PC-3 (cell line): ENCODE results near the gene CARD11. TPM values are rescaled to one million over a fixed set of nuclear protein-coding genes. Genes with fewer than 3 reads are reported as not detected.
A peak's percentile ranks its signal among the peaks of the same experiment; 100 is the strongest.

Source experiments
- ATAC-seq: fragments of 200-7000 bp; cut with Tn5 transposase; 2 replicates; pipeline ENCODE4 v1.9.1; 2020; ENCODE audit warnings: mild to moderate bottlenecking, moderate library complexity
- BruUV-seq: library from RNA; stranded (reverse); fragments of 400-500 nt; replicated peaks from 2 replicates; lab custom pipeline; 2021; lab: Mats Ljungman, UMichigan
- CTCF ChIA-PET: fragments of 300-600 bp; sonication (Branson Sonifier 250); formaldehyde crosslinking; loops from one replicate; lab custom pipeline; 2022; ENCODE audit warnings: antibody characterized with exemption; lab: Charles Lee
- POLR2A ChIA-PET: fragments of 300-600 bp; sonication (Branson Sonifier 250); formaldehyde crosslinking; loops from one replicate; lab custom pipeline; 2022; ENCODE audit warnings: antibody characterized with exemption; ENCODE audit not compliant: unreplicated experiment; lab: Charles Lee
- DNase-seq: peaks from one replicate; pipeline ENCODE4 v3.0.0-alpha.2; 2015
- H2AFZ ChIP-seq: fragments of 300-600 bp; sonication (generic); 2 replicates; pipeline ENCODE4 v1.6.0; 2016; ENCODE audit warnings: antibody characterized with exemption, low read length
- H3F3A ChIP-seq: fragments of 300-600 bp; sonication (generic); one replicate; pipeline ENCODE4 v1.6.0; 2017; ENCODE audit warnings: antibody characterized with exemption, low read length, control low read depth, mild to moderate bottlenecking; ENCODE audit not compliant: unreplicated experiment
- H3K27ac ChIP-seq: fragments of 300-600 bp; sonication (generic); 2 replicates; pipeline ENCODE4 v1.5.1; 2016; ENCODE audit warnings: mild to moderate bottlenecking, low read length
- H3K27me3 ChIP-seq: fragments of 300-600 bp; sonication (generic); 2 replicates; pipeline ENCODE4 v1.6.1; 2016; ENCODE audit warnings: low read length, mixed read lengths
- H3K36me3 ChIP-seq: fragments of 300-600 bp; sonication (generic); 2 replicates; pipeline ENCODE4 v1.6.1; 2016; ENCODE audit warnings: low read depth, mixed run types, low read length, mixed read lengths
- H3K4me1 ChIP-seq: fragments of 300-600 bp; sonication (generic); 2 replicates; pipeline ENCODE4 v1.5.1; 2016; ENCODE audit warnings: low read length; ENCODE audit not compliant: insufficient read depth
- H3K4me2 ChIP-seq: fragments of 300-600 bp; sonication (generic); 2 replicates; pipeline ENCODE4 v1.6.0; 2016; ENCODE audit warnings: low read length
- H3K4me3 ChIP-seq: fragments of 300-600 bp; sonication (generic); 2 replicates; pipeline ENCODE4 v1.5.1; 2016; ENCODE audit warnings: mild to moderate bottlenecking, low read length, mixed read lengths
- H3K79me2 ChIP-seq: fragments of 300-600 bp; sonication (generic); 2 replicates; pipeline ENCODE4 v1.6.1; 2017; ENCODE audit warnings: low read length, mixed read lengths
- H3K9ac ChIP-seq: fragments of 300-600 bp; sonication (generic); 2 replicates; pipeline ENCODE4 v1.6.0; 2016; ENCODE audit warnings: mild to moderate bottlenecking, low read length
- H3K9me2 ChIP-seq: fragments of 300-600 bp; sonication (generic); replicated peaks from 2 replicates; pipeline ENCODE4 v1.6.1; 2016; ENCODE audit warnings: mixed run types, low read length, mixed read lengths
- H3K9me3 ChIP-seq: fragments of 300-600 bp; sonication (generic); 2 replicates; pipeline ENCODE4 v1.6.1; 2016; ENCODE audit warnings: low read length, mixed read lengths
- H4K20me1 ChIP-seq: fragments of 300-600 bp; sonication (generic); 2 replicates; pipeline ENCODE4 v1.6.1; 2016; ENCODE audit warnings: low read length, mixed read lengths
- EZH2 ChIP-seq: fragments of 300-600 bp; sonication (generic); IDR thresholded peaks from one replicate; pipeline ENCODE4 v1.6.1; 2017; ENCODE audit warnings: antibody characterized with exemption, mild to moderate bottlenecking, low read length; ENCODE audit not compliant: unreplicated experiment
- EZH2phosphoT487 ChIP-seq: fragments of 300-600 bp; sonication (generic); IDR thresholded peaks from 2 replicates; pipeline ENCODE4 v1.6.1; 2018; ENCODE audit warnings: mild to moderate bottlenecking, antibody characterized with exemption, low read length, borderline replicate concordance
- intact Hi-C: fragments of 100-400 bp; cut with micrococcal nuclease; formaldehyde crosslinking; loops from 2 replicates; pipeline ENCODE4 v1.9.0; 2023
- total RNA-seq: library from RNA; depleted of rRNA; stranded (reverse); fragments of >200 nt; gene quantifications from 2 replicates; pipeline ENCODE4 v1.2.3, GENCODE V29; 2014
- TF ChIP-seq, protein P1 (sequence below): fragments of 300-600 bp; sonication (generic); conservative IDR thresholded peaks from 2 replicates; pipeline ENCODE4 v1.5.1; 2017; ENCODE audit warnings: antibody characterized with exemption, low read depth, mild to moderate bottlenecking, low read length

CARD11 gene
- total RNA-seq, 1 experiment from 2014 or later = not detected

DNA sequence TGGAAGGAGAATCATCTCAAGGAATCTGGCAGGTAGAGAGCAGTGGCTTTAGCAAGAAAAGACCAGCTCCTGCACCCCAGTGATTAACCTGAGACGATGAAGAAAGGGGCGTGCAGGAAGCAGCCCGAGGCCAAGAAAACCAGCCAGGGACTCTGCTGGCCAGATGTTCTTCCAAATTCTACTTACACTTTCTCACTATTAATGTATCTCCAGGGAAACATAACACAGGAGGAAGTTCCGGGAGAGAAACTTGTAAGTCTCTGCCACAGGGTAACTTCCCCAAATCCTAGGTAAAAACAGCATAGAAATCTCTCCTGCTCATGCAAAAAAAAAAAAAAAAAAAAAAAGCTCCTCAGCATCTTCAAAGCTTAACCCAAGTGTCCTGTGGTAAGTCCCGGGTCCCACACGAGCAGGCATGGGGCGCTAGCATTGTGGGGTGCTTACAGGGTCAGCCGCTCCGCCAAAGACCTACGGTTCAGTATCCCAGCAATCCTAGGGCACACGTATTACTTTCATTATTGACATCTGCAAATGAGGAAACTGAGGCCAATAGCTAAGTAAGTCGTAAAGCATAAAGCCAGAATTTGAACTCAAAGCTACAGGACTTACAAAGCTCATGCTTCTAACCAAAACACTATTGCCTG lies 102.3 kb downstream of the CARD11 start:
- no peaks in the 10 kb centered on the region for H3K4me1 ChIP-seq
- H3K9me2 ChIP-seq = no peaks in the 10 kb centered on the region
- intact Hi-C loops = no loop called here
- CTCF ChIA-PET = no interaction called here
- TF ChIP-seq, protein P1, sequence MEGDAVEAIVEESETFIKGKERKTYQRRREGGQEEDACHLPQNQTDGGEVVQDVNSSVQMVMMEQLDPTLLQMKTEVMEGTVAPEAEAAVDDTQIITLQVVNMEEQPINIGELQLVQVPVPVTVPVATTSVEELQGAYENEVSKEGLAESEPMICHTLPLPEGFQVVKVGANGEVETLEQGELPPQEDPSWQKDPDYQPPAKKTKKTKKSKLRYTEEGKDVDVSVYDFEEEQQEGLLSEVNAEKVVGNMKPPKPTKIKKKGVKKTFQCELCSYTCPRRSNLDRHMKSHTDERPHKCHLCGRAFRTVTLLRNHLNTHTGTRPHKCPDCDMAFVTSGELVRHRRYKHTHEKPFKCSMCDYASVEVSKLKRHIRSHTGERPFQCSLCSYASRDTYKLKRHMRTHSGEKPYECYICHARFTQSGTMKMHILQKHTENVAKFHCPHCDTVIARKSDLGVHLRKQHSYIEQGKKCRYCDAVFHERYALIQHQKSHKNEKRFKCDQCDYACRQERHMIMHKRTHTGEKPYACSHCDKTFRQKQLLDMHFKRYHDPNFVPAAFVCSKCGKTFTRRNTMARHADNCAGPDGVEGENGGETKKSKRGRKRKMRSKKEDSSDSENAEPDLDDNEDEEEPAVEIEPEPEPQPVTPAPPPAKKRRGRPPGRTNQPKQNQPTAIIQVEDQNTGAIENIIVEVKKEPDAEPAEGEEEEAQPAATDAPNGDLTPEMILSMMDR = no peak
- TF ChIP-seq EZH2phosphoT487 (no peak), EZH2 (no peak)
- no peaks in the 10 kb centered on the region for H3K9me3 ChIP-seq
- no peaks in the 10 kb centered on the region for H3K79me2 ChIP-seq
- no peak overlapping the region for H3K4me2 ChIP-seq
- no peak for ATAC-seq
- no peak overlapping the region for H3K27ac ChIP-seq
- POLR2A ChIA-PET = interaction anchor here (0.6 kb wide), 1 partner anchor 68 kb away, joined by 7 read pairs; no protein-coding TSS in a partner anchor
- H3K4me3 ChIP-seq = no peak overlapping the region
- H3K9ac ChIP-seq = no peak overlapping the region
- H4K20me1 ChIP-seq = no peaks in the 10 kb centered on the region
- no peak for DNase-seq
- H3K36me3 ChIP-seq = no peaks in the 10 kb centered on the region
- H3F3A ChIP-seq = no peaks in the 10 kb centered on the region
- peaks cover 55% of the 10 kb centered on the region for H3K27me3 ChIP-seq
- H2AFZ ChIP-seq = no peak overlapping the region
- no TSS peak for BruUV-seq

DNA sequence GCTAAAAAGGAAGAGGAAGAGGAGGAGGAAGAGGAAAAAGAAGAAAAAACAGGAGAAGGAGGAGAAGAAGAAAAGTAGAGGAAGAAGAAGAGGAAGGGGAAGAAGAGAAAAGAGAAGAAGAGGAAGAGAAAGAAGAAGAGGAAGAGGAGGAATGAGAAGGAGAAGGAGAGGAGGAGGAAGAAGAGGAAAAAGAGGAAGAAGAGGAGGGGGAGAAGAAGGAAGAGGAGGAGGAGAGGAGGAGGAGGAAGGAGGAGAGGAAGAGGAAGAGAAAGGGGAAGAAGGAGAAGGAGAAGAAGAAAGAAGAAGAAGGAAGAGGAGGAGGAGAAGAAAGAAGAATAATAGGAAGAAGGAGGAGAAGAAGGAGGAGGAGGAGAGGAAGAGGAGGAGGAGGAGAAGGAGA lies 103.2 kb downstream of the CARD11 start:
- ChIA-PET CTCF (interaction anchor here (0.8 kb wide), 1 partner anchor 304 kb away, joined by 21 read pairs; no protein-coding TSS in a partner anchor), POLR2A (no interaction called here)
- no peak overlapping the region for H3K4me2 ChIP-seq
- no peak for TF ChIP-seq EZH2
- TF ChIP-seq EZH2phosphoT487 = no peak
- TF ChIP-seq, protein P1 = no peak
- no peaks in the 10 kb centered on the region for H3K36me3 ChIP-seq
- peaks cover 47% of the 10 kb centered on the region for H3K27me3 ChIP-seq
- no TSS peak for BruUV-seq
- no peaks in the 10 kb centered on the region for H4K20me1 ChIP-seq
- no peaks in the 10 kb centered on the region for H3F3A ChIP-seq
- intact Hi-C loops = no loop called here
- ATAC-seq = no peak
- DNase-seq = no peak
- H3K27ac ChIP-seq = no peak overlapping the region
- no peaks in the 10 kb centered on the region for H3K79me2 ChIP-seq
- H3K9me3 ChIP-seq = no peaks in the 10 kb centered on the region
- H3K4me3 ChIP-seq = no peak overlapping the region
- H3K9me2 ChIP-seq = no peaks in the 10 kb centered on the region
- H3K4me1 ChIP-seq = no peaks in the 10 kb centered on the region
- no peak overlapping the region for H3K9ac ChIP-seq
- no peak overlapping the region for H2AFZ ChIP-seq

DNA sequence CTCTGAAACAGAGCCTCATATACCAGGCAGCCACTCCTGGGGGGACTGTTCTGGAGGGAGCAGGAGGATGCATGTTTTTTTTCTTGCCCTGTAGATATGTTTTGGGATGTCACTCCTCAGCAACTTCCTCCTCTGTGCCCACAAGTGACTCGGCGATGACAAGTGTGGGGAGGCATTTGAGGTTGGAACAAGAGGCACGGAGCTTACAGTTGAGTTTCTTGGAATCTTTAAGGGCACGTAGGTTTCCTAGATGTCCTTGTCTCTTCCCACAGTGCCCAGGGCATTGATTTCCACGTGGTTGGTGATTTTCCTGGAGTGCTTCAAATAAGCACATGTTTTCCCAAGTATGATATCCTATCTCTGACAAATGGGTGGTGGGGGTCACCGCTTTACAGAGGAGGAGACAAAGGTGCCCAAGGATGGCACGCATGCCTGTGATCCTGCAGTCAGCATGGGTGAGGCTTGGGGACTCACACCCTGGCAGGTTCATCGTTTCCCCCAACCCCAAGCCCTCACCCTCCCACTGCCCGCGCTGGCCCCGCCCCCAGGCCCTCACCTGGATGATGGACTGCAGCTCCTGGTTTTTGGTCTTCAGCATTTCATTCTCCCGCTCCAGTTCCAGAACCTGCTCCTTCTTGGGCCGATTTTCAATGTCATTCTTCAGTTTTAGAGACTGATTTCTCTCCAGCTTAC lies 104.3 kb downstream of the CARD11 start:
- ATAC-seq (no peak), DNase-seq (peak; percentile 15)
- Histone ChIP-seq H3K9me2 (no peaks in the 10 kb centered on the region), H3K9ac (no peak overlapping the region), H4K20me1 (no peaks in the 10 kb centered on the region), H3K27ac (no peak overlapping the region), H3K4me1 (no peaks in the 10 kb centered on the region), H3F3A (no peaks in the 10 kb centered on the region), H3K9me3 (no peaks in the 10 kb centered on the region), H2AFZ (no peak overlapping the region), H3K4me2 (no peak overlapping the region), H3K79me2 (no peaks in the 10 kb centered on the region), H3K36me3 (no peaks in the 10 kb centered on the region), H3K4me3 (no peak overlapping the region), H3K27me3 (peaks cover 35% of the 10 kb centered on the region)
- ChIA-PET POLR2A (no interaction called here), CTCF (no interaction called here)
- no TSS peak for BruUV-seq
- no peak for TF ChIP-seq EZH2phosphoT487
- TF ChIP-seq, protein P1 = no peak
- no peak for TF ChIP-seq EZH2
- intact Hi-C loops = no loop called here
